ENCODE results near the gene DUS1L. TPM values are rescaled to one million over a fixed set of nuclear protein-coding genes. Genes with fewer than 3 reads are reported as not detected.

Gene DUS1L
- total and polyA plus RNA-seq, 2 experiments from 2014 or later, result 66.0 to 122 TPM

DNA sequence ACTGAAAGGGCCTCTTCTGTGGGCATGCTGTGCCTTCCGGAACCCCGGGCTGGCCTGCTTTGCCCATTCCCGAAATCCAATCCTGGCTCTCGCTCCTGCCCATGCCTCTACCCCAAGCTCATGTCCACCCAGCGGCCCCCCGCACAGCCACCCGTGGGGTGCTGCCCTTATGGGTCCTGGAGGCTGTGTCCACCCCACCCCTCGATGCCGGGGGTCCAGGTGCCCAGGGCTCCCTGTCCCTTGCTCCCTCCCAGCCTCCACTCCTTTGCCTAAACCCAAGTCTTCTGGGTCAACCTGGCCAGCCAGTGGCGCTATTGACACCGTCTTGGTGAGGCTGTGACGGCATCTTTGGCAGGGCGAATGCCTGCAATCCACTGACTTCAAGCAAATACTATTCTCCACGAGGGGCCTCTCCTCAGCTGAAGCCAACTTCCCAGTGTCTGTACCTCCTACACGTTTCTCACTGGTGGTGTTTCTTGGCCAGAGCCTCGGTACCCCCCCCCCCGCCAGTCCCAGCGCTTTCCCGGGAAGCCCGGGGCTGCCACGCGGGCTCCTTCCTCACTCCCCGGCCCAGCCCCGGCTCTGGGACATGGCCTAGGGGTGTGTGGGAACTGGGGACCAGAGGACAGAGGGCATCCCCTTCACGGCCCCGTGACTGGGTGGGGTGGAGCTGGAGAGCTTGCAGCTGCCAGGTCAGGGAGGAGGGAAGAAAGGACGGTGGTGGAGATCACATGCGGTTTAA lies 12.2 kb upstream of the DUS1L start:
- Histone ChIP-seq H3K9me2 (ENCODE audit: insufficient read depth) (no peaks in the 10 kb centered on the region), H3K36me3 (ENCODE audit: insufficient read depth) (peaks cover 10% of the 10 kb centered on the region; the same call in 1 of the 2 replicates)

DNA sequence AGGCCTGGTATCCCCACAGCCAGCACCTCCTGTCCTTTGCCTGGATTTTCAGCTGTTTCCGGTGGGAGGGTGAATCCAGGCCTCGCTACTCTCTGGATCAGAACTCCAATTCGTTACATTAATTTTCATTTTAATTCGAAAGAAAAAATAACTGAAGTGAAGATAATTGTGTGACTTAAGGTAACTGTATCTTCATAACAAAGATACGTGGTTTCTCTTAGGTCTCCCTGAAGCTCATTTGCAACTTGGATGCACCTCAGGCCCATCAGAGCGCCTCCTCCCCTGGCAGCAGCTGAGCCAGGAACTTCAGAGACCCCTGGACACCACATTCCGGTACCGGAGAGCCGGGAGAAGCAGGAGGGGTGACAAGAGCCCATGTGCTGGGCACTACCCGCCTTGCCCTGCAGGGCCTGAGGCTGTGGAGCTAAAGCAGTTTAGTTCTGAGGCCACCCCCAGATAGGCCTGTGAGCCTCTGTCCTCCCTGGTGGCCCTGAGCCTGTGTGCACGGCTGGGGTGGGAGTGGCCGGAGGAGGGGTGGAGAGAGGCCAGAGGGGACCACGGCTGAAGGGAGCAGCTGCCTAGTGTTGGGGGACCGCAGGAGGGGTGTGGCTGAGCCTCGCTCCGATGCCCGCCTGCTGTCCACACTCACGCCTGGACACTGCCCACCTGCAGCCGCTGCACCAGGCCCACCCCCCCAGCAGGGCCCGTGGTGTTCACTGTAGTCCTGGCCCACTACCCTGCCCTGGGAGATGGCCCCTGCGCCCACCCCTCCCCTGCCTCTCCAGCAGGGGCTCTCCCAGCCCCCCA lies 11.4 kb upstream of the DUS1L start:
- Mint-ChIP-seq H3K27ac (no peak overlapping the region), H3K4me3 (no peak overlapping the region), H3K9me3 (no peaks in the 10 kb centered on the region; the same call in 1 of the 3 replicates), H3K27me3 (ENCODE audit: insufficient read depth, low read depth, poor library complexity) (peaks cover 31% of the 10 kb centered on the region), H3K4me1 (peaks cover 3% of the 10 kb centered on the region), H3K36me3 (ENCODE audit: low read depth) (peaks cover 28% of the 10 kb centered on the region)
- Histone ChIP-seq H3K36me3 (ENCODE audit: insufficient read depth) (peaks cover 10% of the 10 kb centered on the region; the same call in 1 of the 2 replicates), H3K4me3 (no peak overlapping the region), H3K4me1 (ENCODE audit: insufficient read depth) (no peaks in the 10 kb centered on the region), H3K79me2 (replicated peaks; ENCODE audit: insufficient read depth) (no peaks in the 10 kb centered on the region), H3K27me3 (ENCODE audit: insufficient read depth) (no peaks in the 10 kb centered on the region; the same call in 1 of the 2 replicates), H3K27ac (ENCODE audit: low read depth) (peak overlapping the region; percentile 55; the same call in 1 of the 2 replicates), H3K9me2 (ENCODE audit: insufficient read depth) (no peaks in the 10 kb centered on the region), H4K20me1 (replicated peaks; ENCODE audit: insufficient read depth) (peaks cover 8% of the 10 kb centered on the region; the same call in 1 of the 2 replicates), H3F3A (replicated peaks; ENCODE audit: low read depth) (peaks cover 20% of the 10 kb centered on the region), H2AFZ (no peak overlapping the region), H3K4me2 (no peak overlapping the region)
- ATAC-seq, result peak; percentile 50
- DNase-seq (ENCODE audit: low spot score), result peak; percentile 65
- 0 out of 2 replicates have a peak, but pooled peaks have one; percentile 7 for TF ChIP-seq POLR2AphosphoS5 (IDR thresholded peaks at IDR 0.05; ENCODE audit: low read depth)
- TF ChIP-seq, protein P1, sequence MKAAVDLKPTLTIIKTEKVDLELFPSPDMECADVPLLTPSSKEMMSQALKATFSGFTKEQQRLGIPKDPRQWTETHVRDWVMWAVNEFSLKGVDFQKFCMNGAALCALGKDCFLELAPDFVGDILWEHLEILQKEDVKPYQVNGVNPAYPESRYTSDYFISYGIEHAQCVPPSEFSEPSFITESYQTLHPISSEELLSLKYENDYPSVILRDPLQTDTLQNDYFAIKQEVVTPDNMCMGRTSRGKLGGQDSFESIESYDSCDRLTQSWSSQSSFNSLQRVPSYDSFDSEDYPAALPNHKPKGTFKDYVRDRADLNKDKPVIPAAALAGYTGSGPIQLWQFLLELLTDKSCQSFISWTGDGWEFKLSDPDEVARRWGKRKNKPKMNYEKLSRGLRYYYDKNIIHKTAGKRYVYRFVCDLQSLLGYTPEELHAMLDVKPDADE (IDR thresholded peaks at IDR 0.05), result no peak
- TF ChIP-seq CREB1 (CRISPR knock-in tag; IDR thresholded peaks at IDR 0.05; ENCODE audit: low read depth), result no peak
- TF ChIP-seq ZNF114 (CRISPR knock-in tag; IDR thresholded peaks at IDR 0.05), result no peak
- TF ChIP-seq, protein P2, sequence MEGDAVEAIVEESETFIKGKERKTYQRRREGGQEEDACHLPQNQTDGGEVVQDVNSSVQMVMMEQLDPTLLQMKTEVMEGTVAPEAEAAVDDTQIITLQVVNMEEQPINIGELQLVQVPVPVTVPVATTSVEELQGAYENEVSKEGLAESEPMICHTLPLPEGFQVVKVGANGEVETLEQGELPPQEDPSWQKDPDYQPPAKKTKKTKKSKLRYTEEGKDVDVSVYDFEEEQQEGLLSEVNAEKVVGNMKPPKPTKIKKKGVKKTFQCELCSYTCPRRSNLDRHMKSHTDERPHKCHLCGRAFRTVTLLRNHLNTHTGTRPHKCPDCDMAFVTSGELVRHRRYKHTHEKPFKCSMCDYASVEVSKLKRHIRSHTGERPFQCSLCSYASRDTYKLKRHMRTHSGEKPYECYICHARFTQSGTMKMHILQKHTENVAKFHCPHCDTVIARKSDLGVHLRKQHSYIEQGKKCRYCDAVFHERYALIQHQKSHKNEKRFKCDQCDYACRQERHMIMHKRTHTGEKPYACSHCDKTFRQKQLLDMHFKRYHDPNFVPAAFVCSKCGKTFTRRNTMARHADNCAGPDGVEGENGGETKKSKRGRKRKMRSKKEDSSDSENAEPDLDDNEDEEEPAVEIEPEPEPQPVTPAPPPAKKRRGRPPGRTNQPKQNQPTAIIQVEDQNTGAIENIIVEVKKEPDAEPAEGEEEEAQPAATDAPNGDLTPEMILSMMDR (conservative IDR thresholded peaks at IDR 0.05; ENCODE audit: low read depth in 2 of 2), result no peak

More for the DNA sequence above, 12.2 kb upstream of the DUS1L start:
- H3K4me1 ChIP-seq (ENCODE audit: insufficient read depth), result no peaks in the 10 kb centered on the region
- H2AFZ ChIP-seq, result no peak overlapping the region
- Mint-ChIP-seq H3K9me3 (no peaks in the 10 kb centered on the region; the same call in 1 of the 3 replicates), H3K36me3 (ENCODE audit: low read depth) (peaks cover 33% of the 10 kb centered on the region), H3K27me3 (ENCODE audit: insufficient read depth, low read depth, poor library complexity) (peaks cover 30% of the 10 kb centered on the region), H3K27ac (peak overlapping the region; percentile 46; the same call in 1 of the 2 replicates), H3K4me1 (peaks cover 3% of the 10 kb centered on the region), H3K4me3 (no peak overlapping the region; the same call in 2 of the 3 replicates)
- peaks cover 20% of the 10 kb centered on the region for H3F3A ChIP-seq (replicated peaks; ENCODE audit: low read depth)
- 0 out of 2 replicates have a peak overlapping the region, but pooled peaks have one; percentile 50 for H3K27ac ChIP-seq (ENCODE audit: low read depth)
- H3K79me2 ChIP-seq (replicated peaks; ENCODE audit: insufficient read depth), result no peaks in the 10 kb centered on the region
- DNase-seq (ENCODE audit: low spot score) (peak; percentile 72), ATAC-seq (peak; percentile 17)
- no peak overlapping the region for H3K4me3 ChIP-seq
- no peak overlapping the region for H3K4me2 ChIP-seq
- H4K20me1 ChIP-seq (replicated peaks; ENCODE audit: insufficient read depth), result peaks cover 8% of the 10 kb centered on the region; the same call in 1 of the 2 replicates
- no peaks in the 10 kb centered on the region; the same call in 1 of the 2 replicates for H3K27me3 ChIP-seq (ENCODE audit: insufficient read depth)
- no peak for TF ChIP-seq ZNF331 (CRISPR knock-in tag; IDR thresholded peaks at IDR 0.05; ENCODE audit: low read depth)
- TF ChIP-seq, protein P2 (conservative IDR thresholded peaks at IDR 0.05; ENCODE audit: low read depth in 2 of 2), result peak; percentile 16 to 56; a peak in 3 of 4 replicates

All from GM23338 (cell line).